GM23338 (cell line): ENCODE data around the gene UFD1. TPM values are rescaled to one million over a fixed set of nuclear protein-coding genes. Genes with fewer than 3 reads are reported as not detected.

Experiments
- ATAC-seq: fragments of 200-7000 bp; cut with Tn5 transposase; 3 replicates; pipeline ENCODE4 v1.9.1; 2020
- DNase-seq: peaks from one replicate; pipeline ENCODE4 v3.0.0-alpha.2; 2015; ENCODE audit warnings: low spot score
- H2AFZ ChIP-seq: fragments of 200-600 bp; sonication (generic); 2 replicates; pipeline ENCODE4 v1.8.0; 2016; ENCODE audit warnings: antibody characterized with exemption, mild to moderate bottlenecking, moderate library complexity
- H3F3A ChIP-seq: fragments of 200-600 bp; sonication (generic); replicated peaks from 2 replicates; pipeline ENCODE4 v1.8.0; 2017; ENCODE audit warnings: antibody characterized with exemption, mixed run types, low read depth
- H3K27ac ChIP-seq: fragments of 200-600 bp; sonication (generic); 2 replicates; pipeline ENCODE4 v1.6.1; 2016; ENCODE audit warnings: low read depth
- H3K27me3 ChIP-seq: fragments of 200-600 bp; sonication (generic); 2 replicates; pipeline ENCODE4 v1.8.0; 2016; ENCODE audit warnings: mild to moderate bottlenecking, mixed run types, moderate library complexity; ENCODE audit not compliant: insufficient read depth
- H3K36me3 ChIP-seq: fragments of 200-600 bp; sonication (generic); 2 replicates; pipeline ENCODE4 v1.8.0; 2016; ENCODE audit warnings: mild to moderate bottlenecking; ENCODE audit not compliant: insufficient read depth
- H3K4me1 ChIP-seq: fragments of 200-600 bp; sonication (generic); 2 replicates; pipeline ENCODE4 v1.8.0; 2016; ENCODE audit warnings: mild to moderate bottlenecking, moderate library complexity; ENCODE audit not compliant: insufficient read depth
- H3K4me2 ChIP-seq: fragments of 200-600 bp; sonication (generic); 2 replicates; pipeline ENCODE4 v1.7.1; 2017; ENCODE audit warnings: mixed run types
- H3K4me3 ChIP-seq: fragments of 200-600 bp; sonication (generic); 2 replicates; pipeline ENCODE4 v1.6.1; 2016; ENCODE audit warnings: mixed run types
- H3K79me2 ChIP-seq: fragments of 200-600 bp; sonication (generic); replicated peaks from 2 replicates; pipeline ENCODE4 v1.8.0; 2017; ENCODE audit warnings: mild to moderate bottlenecking; ENCODE audit not compliant: insufficient read depth
- H3K9me2 ChIP-seq: fragments of 200-600 bp; sonication (generic); 2 replicates; pipeline ENCODE4 v1.8.0; 2017; ENCODE audit not compliant: insufficient read depth
- H4K20me1 ChIP-seq: fragments of 200-600 bp; sonication (generic); replicated peaks from 2 replicates; pipeline ENCODE4 v1.8.0; 2017; ENCODE audit warnings: mild to moderate bottlenecking; ENCODE audit not compliant: insufficient read depth
- H3K27ac Mint-ChIP-seq: 2 replicates; pipeline ENCODE4 v1.8.0; 2020; ENCODE audit warnings: inconsistent platforms, mild to moderate bottlenecking, moderate library complexity, mixed read lengths
- H3K27me3 Mint-ChIP-seq: 3 replicates; pipeline ENCODE4 v1.8.0; 2022; ENCODE audit warnings: low read depth, mild to moderate bottlenecking, moderate library complexity, mixed read lengths, inconsistent platforms; ENCODE audit not compliant: insufficient read depth, poor library complexity
- H3K36me3 Mint-ChIP-seq: 3 replicates; pipeline ENCODE4 v1.8.0; 2021; ENCODE audit warnings: low read depth, mild to moderate bottlenecking, inconsistent platforms, moderate library complexity, mixed read lengths
- H3K4me1 Mint-ChIP-seq: 3 replicates; pipeline ENCODE4 v1.8.0; 2020; ENCODE audit warnings: mild to moderate bottlenecking, inconsistent platforms, mixed read lengths
- H3K4me3 Mint-ChIP-seq: 3 replicates; pipeline ENCODE4 v1.8.0; 2021; ENCODE audit warnings: moderate library complexity, mild to moderate bottlenecking, inconsistent platforms, mixed read lengths
- H3K9me3 Mint-ChIP-seq: 3 replicates; pipeline ENCODE4 v1.8.0; 2020; ENCODE audit warnings: moderate library complexity, mild to moderate bottlenecking, inconsistent platforms, mixed read lengths
- CREB1 ChIP-seq: fragments of 250-450 bp; sonication (Bioruptor Pico); IDR thresholded peaks from 2 replicates; pipeline ENCODE4 v1.5.0; 2020; ENCODE audit warnings: low read depth, mild to moderate bottlenecking, moderate library complexity
- CTCF ChIP-seq, 2 experiments: fragments of 200-600 bp in 1 of 2; sonication (generic) in 1 of 2; conservative IDR thresholded peaks; 2 replicates each; pipeline versions ENCODE4 v1.5.1 to v1.6.1; 2016 to 2017; ENCODE audit warnings: antibody characterized with exemption in 2 of 2, low read depth in 2 of 2, mild to moderate bottlenecking in 2 of 2, moderate library complexity in 1 of 2
- EZH2 ChIP-seq: fragments of 200-600 bp; sonication (generic); IDR thresholded peaks from one replicate; pipeline ENCODE4 v1.8.0; 2017; ENCODE audit warnings: antibody characterized with exemption, mild to moderate bottlenecking, low read depth; ENCODE audit not compliant: unreplicated experiment
- NANOG ChIP-seq: IDR thresholded peaks from 2 replicates; pipeline ENCODE4 v1.6.1; 2016; ENCODE audit warnings: antibody characterized with exemption, borderline replicate concordance
- POLR2AphosphoS5 ChIP-seq: IDR thresholded peaks from 2 replicates; pipeline ENCODE4 v1.6.1; 2016; ENCODE audit warnings: antibody characterized with exemption, low read depth
- ZNF331 ChIP-seq: fragments of 250-450 bp; sonication (Bioruptor Pico); IDR thresholded peaks from 2 replicates; pipeline ENCODE4 v1.5.0; 2020; ENCODE audit warnings: low read depth, mild to moderate bottlenecking, moderate library complexity
- polyA plus RNA-seq: library from polyadenylated mRNA; unstranded; fragments of >200 nt; fragmentation: Nextera tagmentation; extraction: Ambion mirVana; gene quantifications from 2 replicates; pipeline ENCODE4 v1.2.1, GENCODE V29; 2016
- total RNA-seq: library from RNA; depleted of rRNA; stranded (reverse); fragments of >200 nt; shearing (Covaris generic); gene quantifications from 2 replicates; pipeline ENCODE4 v1.2.3, GENCODE V29; 2014
- TF ChIP-seq, protein P1 (sequence below): IDR thresholded peaks from 2 replicates; pipeline ENCODE4 v1.6.1; 2016; ENCODE audit warnings: antibody characterized with exemption
- TF ChIP-seq, protein P2 (sequence below): IDR thresholded peaks from one replicate; pipeline ENCODE4 v1.6.1; 2018; ENCODE audit warnings: antibody characterized with exemption; ENCODE audit not compliant: unreplicated experiment

The UFD1 gene
- total and polyA plus RNA-seq, 2 experiments from 2014 or later, result 53.5 to 93.8 TPM

GRCh38 chr22:19431649-19432132 is 47.3 kb downstream of the UFD1 start, which contains the start of gene HIRA:
TSS of gene HIRA (minus strand) at chr22:19431733. CDS start at chr22:19431476, 257 bp downstream.
- Histone ChIP-seq H3K9me2 (no peaks in the 10 kb centered on the region), H3K4me3 (peak within 1 kb of the TSS; percentile 95), H3K27me3 (no peaks in the 10 kb centered on the region), H3K36me3 (no peaks in the 10 kb centered on the region), H2AFZ (peak within 1 kb of the TSS; percentile 91), H3F3A (peaks cover 13% of the 10 kb centered on the region; the same call in 1 of the 2 replicates), H3K4me1 (peaks cover 19% of the 10 kb centered on the region), H4K20me1 (peaks cover 45% of the 10 kb centered on the region), H3K27ac (peak within 1 kb of the TSS; percentile 93), H3K4me2 (peak within 1 kb of the TSS; percentile 100), H3K79me2 (peaks cover 45% of the 10 kb centered on the region)
- H3K4me3 Mint-ChIP-seq, result peak within 1 kb of the TSS; percentile 85
- H3K36me3 Mint-ChIP-seq, result peaks cover 21% of the 10 kb centered on the region
- no peaks in the 10 kb centered on the region for H3K9me3 Mint-ChIP-seq
- peaks cover 21% of the 10 kb centered on the region for H3K4me1 Mint-ChIP-seq
- TF ChIP-seq CREB1 (CRISPR knock-in tag) (peak; percentile 62), ZNF331 (no peak), CTCF (conservative IDR thresholded peaks at IDR 0.05; ENCODE audit: low read depth in 2 of 2) (no peak), POLR2AphosphoS5 (peak; percentile 50)
- TF ChIP-seq, protein P1, sequence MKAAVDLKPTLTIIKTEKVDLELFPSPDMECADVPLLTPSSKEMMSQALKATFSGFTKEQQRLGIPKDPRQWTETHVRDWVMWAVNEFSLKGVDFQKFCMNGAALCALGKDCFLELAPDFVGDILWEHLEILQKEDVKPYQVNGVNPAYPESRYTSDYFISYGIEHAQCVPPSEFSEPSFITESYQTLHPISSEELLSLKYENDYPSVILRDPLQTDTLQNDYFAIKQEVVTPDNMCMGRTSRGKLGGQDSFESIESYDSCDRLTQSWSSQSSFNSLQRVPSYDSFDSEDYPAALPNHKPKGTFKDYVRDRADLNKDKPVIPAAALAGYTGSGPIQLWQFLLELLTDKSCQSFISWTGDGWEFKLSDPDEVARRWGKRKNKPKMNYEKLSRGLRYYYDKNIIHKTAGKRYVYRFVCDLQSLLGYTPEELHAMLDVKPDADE, result peak; percentile 54; the same call in 1 of the 2 replicates
- DNase-seq (peak; percentile 84), ATAC-seq (peak; percentile 66)
- peak within 1 kb of the TSS; percentile 88 for H3K27ac Mint-ChIP-seq
- H3K27me3 Mint-ChIP-seq, result peaks cover 13% of the 10 kb centered on the region

DNA sequence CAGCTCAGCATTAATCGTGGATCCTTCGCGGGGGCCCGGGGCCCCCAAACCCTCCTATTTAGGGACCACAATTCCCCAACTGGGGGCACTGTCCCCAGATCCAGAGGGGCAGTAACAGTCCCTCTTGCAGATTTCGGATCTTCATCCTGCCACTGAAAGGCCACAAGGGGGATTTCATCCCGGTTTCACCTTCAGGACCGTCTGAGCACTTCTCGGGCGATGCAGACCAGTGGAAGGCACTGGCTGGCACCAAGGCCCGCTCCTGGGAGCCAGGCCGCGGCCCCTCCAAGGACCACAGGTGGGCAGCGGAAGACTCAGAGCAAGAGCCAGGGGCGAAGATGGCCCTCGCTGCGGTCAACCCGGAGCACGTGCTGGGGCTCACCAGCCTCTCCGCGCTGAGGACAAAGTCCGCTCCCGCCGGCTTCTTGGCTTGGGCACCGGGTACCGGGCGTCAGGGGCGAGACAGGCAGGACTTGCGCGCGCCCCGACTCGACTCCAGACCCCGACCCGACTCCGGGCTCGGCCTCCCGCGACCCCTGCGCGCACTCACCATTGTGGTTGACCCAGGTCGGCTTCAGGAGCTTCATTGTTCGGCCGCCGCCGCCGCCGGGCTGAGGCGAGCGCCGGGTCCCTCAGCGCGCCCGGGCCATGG is 48.0 kb downstream of the UFD1 start:
- H3K27me3 Mint-ChIP-seq, result peaks cover 13% of the 10 kb centered on the region
- Histone ChIP-seq H3K27ac (peak overlapping the region; percentile 84), H3K79me2 (peaks cover 52% of the 10 kb centered on the region), H3K9me2 (no peaks in the 10 kb centered on the region), H3F3A (peaks cover 13% of the 10 kb centered on the region; the same call in 1 of the 2 replicates), H3K4me1 (peaks cover 19% of the 10 kb centered on the region), H3K36me3 (no peaks in the 10 kb centered on the region), H2AFZ (no peak overlapping the region), H3K4me3 (peak overlapping the region; percentile 95), H3K27me3 (no peaks in the 10 kb centered on the region), H4K20me1 (peaks cover 49% of the 10 kb centered on the region), H3K4me2 (peak overlapping the region; percentile 100)
- peak overlapping the region; percentile 43 for H3K27ac Mint-ChIP-seq
- peaks cover 21% of the 10 kb centered on the region for H3K4me1 Mint-ChIP-seq
- peaks cover 19% of the 10 kb centered on the region for H3K36me3 Mint-ChIP-seq
- H3K9me3 Mint-ChIP-seq, result no peaks in the 10 kb centered on the region
- peak overlapping the region; percentile 85 for H3K4me3 Mint-ChIP-seq
- ATAC-seq, result peak; percentile 13
- DNase-seq, result peak; percentile 66
- TF ChIP-seq EZH2 (no peak), NANOG (no peak), ZNF331 (no peak)
- TF ChIP-seq, protein P2, sequence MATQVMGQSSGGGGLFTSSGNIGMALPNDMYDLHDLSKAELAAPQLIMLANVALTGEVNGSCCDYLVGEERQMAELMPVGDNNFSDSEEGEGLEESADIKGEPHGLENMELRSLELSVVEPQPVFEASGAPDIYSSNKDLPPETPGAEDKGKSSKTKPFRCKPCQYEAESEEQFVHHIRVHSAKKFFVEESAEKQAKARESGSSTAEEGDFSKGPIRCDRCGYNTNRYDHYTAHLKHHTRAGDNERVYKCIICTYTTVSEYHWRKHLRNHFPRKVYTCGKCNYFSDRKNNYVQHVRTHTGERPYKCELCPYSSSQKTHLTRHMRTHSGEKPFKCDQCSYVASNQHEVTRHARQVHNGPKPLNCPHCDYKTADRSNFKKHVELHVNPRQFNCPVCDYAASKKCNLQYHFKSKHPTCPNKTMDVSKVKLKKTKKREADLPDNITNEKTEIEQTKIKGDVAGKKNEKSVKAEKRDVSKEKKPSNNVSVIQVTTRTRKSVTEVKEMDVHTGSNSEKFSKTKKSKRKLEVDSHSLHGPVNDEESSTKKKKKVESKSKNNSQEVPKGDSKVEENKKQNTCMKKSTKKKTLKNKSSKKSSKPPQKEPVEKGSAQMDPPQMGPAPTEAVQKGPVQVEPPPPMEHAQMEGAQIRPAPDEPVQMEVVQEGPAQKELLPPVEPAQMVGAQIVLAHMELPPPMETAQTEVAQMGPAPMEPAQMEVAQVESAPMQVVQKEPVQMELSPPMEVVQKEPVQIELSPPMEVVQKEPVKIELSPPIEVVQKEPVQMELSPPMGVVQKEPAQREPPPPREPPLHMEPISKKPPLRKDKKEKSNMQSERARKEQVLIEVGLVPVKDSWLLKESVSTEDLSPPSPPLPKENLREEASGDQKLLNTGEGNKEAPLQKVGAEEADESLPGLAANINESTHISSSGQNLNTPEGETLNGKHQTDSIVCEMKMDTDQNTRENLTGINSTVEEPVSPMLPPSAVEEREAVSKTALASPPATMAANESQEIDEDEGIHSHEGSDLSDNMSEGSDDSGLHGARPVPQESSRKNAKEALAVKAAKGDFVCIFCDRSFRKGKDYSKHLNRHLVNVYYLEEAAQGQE, result no peak
